ENCODE results near the gene IFNK.

- no peak for TF ChIP-seq CTCF (IDR thresholded peaks at IDR 0.05; ENCODE audit: extremely low read depth in 1 of 2, insufficient read depth in 1 of 2, low read depth in 1 of 2, low read length in 2 of 2)
- no peak for TF ChIP-seq FOS (IDR thresholded peaks at IDR 0.05; ENCODE audit: borderline replicate concordance, insufficient read depth, low read length)
Observed at GRCh38 chr9:27527702-27528075, 3.6 kb downstream of the IFNK start.
